Mesenchymal stem cell (in vitro differentiated cells and primary cell): ENCODE results near the gene VMAC. TPM values are rescaled to one million over a fixed set of nuclear protein-coding genes. Genes with fewer than 3 reads are reported as not detected.
A peak's percentile ranks its signal among the peaks of the same experiment; 100 is the strongest.
"Not testable (repeated sequence)": the region's sequence is repeated elsewhere in the genome, so short reads cannot be mapped to it uniquely, and the experiment has no call there.

Experiments
- DNase-seq: peaks from one replicate; pipeline ENCODE4 v3.0.0-alpha.2; 2013
- H2AFZ ChIP-seq: one replicate; pipeline ENCODE4 v1.6.1; 2013; ENCODE audit warnings: low read depth, mild to moderate bottlenecking, control low read depth, inconsistent platforms, low read length, moderate library complexity
- H2AK5ac ChIP-seq: 2 replicates; pipeline ENCODE4 v1.6.1; 2013; ENCODE audit warnings: low read length, moderate library complexity, mild to moderate bottlenecking, inconsistent platforms; ENCODE audit not compliant: severe bottlenecking
- H2BK120ac ChIP-seq: one replicate; pipeline ENCODE4 v1.6.1; 2013; ENCODE audit warnings: low read depth, mild to moderate bottlenecking, inconsistent platforms, low read length, moderate library complexity
- H2BK12ac ChIP-seq, 2 experiments: one replicate each; pipeline ENCODE4 v1.6.1; 2013; ENCODE audit warnings: inconsistent platforms in 2 of 2, low read length in 2 of 2, mild to moderate bottlenecking in 2 of 2, moderate library complexity in 2 of 2, control low read depth in 1 of 2
- H2BK15ac ChIP-seq: one replicate; pipeline ENCODE4 v1.6.1; 2013; ENCODE audit warnings: mild to moderate bottlenecking, low read depth, inconsistent platforms; ENCODE audit not compliant: poor library complexity, severe bottlenecking
- H2BK5ac ChIP-seq: 2 replicates; pipeline ENCODE4 v1.6.1; 2013; ENCODE audit warnings: low read depth, mild to moderate bottlenecking, low read length, control low read depth, inconsistent platforms; ENCODE audit not compliant: poor library complexity, severe bottlenecking
- H3K14ac ChIP-seq, 2 experiments: one replicate each; pipeline ENCODE4 v1.6.1; 2013; ENCODE audit warnings: inconsistent platforms in 2 of 2, low read length in 2 of 2, control low read depth in 1 of 2, mild to moderate bottlenecking in 1 of 2, moderate library complexity in 1 of 2
- H3K18ac ChIP-seq, 2 experiments: one replicate each; pipeline ENCODE4 v1.6.1; 2013; ENCODE audit warnings: inconsistent platforms in 2 of 2, low read length in 2 of 2, control low read depth in 1 of 2, low read depth in 1 of 2, mild to moderate bottlenecking in 1 of 2
- H3K23ac ChIP-seq, 2 experiments: one replicate each; pipeline ENCODE4 v1.6.1; 2013; ENCODE audit warnings: inconsistent platforms in 2 of 2, low read length in 2 of 2, mild to moderate bottlenecking in 2 of 2, moderate library complexity in 2 of 2, control low read depth in 1 of 2
- H3K27ac ChIP-seq: 2 replicates; pipeline ENCODE4 v1.5.1; 2013; ENCODE audit warnings: mild to moderate bottlenecking, moderate library complexity, low read length, control low read depth, inconsistent platforms; ENCODE audit not compliant: poor library complexity, severe bottlenecking
- H3K27me3 ChIP-seq, 2 experiments: 2 replicates each; pipeline versions ENCODE4 v1.6.1 to v1.7.0; 2013; ENCODE audit warnings: low read length in 2 of 2, mild to moderate bottlenecking in 2 of 2, moderate library complexity in 2 of 2, control low read depth in 1 of 2, inconsistent platforms in 1 of 2; ENCODE audit not compliant: control insufficient read depth in 1 of 2, insufficient read depth in 1 of 2
- H3K36me3 ChIP-seq, 2 experiments: 2 replicates each; pipeline versions ENCODE4 v1.6.1 to v1.7.0; 2013; ENCODE audit warnings: low read length in 2 of 2, control low read depth in 1 of 2, inconsistent platforms in 1 of 2, low read depth in 1 of 2, mild to moderate bottlenecking in 1 of 2; ENCODE audit not compliant: insufficient read depth in 2 of 2, control insufficient read depth in 1 of 2
- H3K4ac ChIP-seq, 2 experiments: one replicate each; pipeline ENCODE4 v1.6.1; 2013; ENCODE audit warnings: inconsistent platforms in 2 of 2, low read length in 2 of 2, mild to moderate bottlenecking in 2 of 2, moderate library complexity in 2 of 2, control low read depth in 1 of 2, low read depth in 1 of 2
- H3K4me1 ChIP-seq: 2 replicates; pipeline ENCODE4 v1.6.1; 2013; ENCODE audit warnings: low read depth, low read length, control low read depth; ENCODE audit not compliant: control insufficient read depth, insufficient read depth
- H3K4me2 ChIP-seq: 2 replicates; pipeline ENCODE4 v1.6.1; 2013; ENCODE audit warnings: low read length, mild to moderate bottlenecking, inconsistent platforms; ENCODE audit not compliant: poor library complexity, severe bottlenecking
- H3K4me3 ChIP-seq, 2 experiments: 2 replicates each; pipeline versions ENCODE4 v1.5.1 to v1.7.0; 2013; ENCODE audit warnings: low read length in 2 of 2, mild to moderate bottlenecking in 2 of 2, control low read depth in 1 of 2, low read depth in 1 of 2; ENCODE audit not compliant: insufficient read depth in 1 of 2
- H3K79me1 ChIP-seq: replicated peaks from 2 replicates; pipeline ENCODE4 v1.6.1; 2013; ENCODE audit warnings: mild to moderate bottlenecking, control low read depth, low read length, inconsistent platforms; ENCODE audit not compliant: poor library complexity, severe bottlenecking
- H3K9ac ChIP-seq: 2 replicates; pipeline ENCODE4 v1.7.0; 2013; ENCODE audit warnings: mild to moderate bottlenecking, low read length, moderate library complexity
- H3K9me3 ChIP-seq: 2 replicates; pipeline ENCODE4 v1.7.0; 2013; ENCODE audit warnings: mild to moderate bottlenecking, low read length; ENCODE audit not compliant: control insufficient read depth
- H4K8ac ChIP-seq: one replicate; pipeline ENCODE4 v1.6.1; 2013; ENCODE audit warnings: inconsistent platforms, mild to moderate bottlenecking, low read length, moderate library complexity
- H4K91ac ChIP-seq: one replicate; pipeline ENCODE4 v1.6.1; 2013; ENCODE audit warnings: mild to moderate bottlenecking, low read length, inconsistent platforms
- WGBS: methylation state at CpG from one replicate; pipeline ENCODE4 v1.1.7; 2013; ENCODE audit warnings: mixed read lengths; 5-methylcytosine and 5-hydroxymethylcytosine counted together
- polyA plus RNA-seq, 2 experiments: library from polyadenylated mRNA; stranded (reverse); fragments of 200-250 nt; gene quantifications; one replicate each; pipeline ENCODE4 v1.2.3, GENCODE V29; 2013

Gene VMAC
- polyA plus RNA-seq (2013, experiment 1 of 2), result 3.1 TPM
- 2.4 TPM for polyA plus RNA-seq (2013, experiment 2 of 2)

GRCh38 chr19:5904352-5905113 is at the start of gene VMAC:
VMAC (plus strand) TSS chr19:5904872; CDS start chr19:5904891, 19 bp downstream.
- peak; percentile 100 for DNase-seq
- H3K14ac ChIP-seq, result peak within 1 kb of the TSS in 1 of 2 experiments; percentile 98
- WGBS, result 1% methylated on average over 54 of the region's 61 CpGs

GRCh38 chr19:5855151-5855550 is 49.5 kb upstream of the VMAC start:
- not testable (repeated sequence) for H3K79me1 ChIP-seq, H4K8ac ChIP-seq, H3K9me3 ChIP-seq, H3K36me3 ChIP-seq, H2AFZ ChIP-seq, H3K27ac ChIP-seq, H3K23ac ChIP-seq, H3K4me2 ChIP-seq, H3K4ac ChIP-seq, DNase-seq, H2BK120ac ChIP-seq, H2AK5ac ChIP-seq, H3K18ac ChIP-seq, H3K9ac ChIP-seq, H2BK15ac ChIP-seq, H3K4me3 ChIP-seq, H4K91ac ChIP-seq, H3K14ac ChIP-seq, H3K4me1 ChIP-seq, H2BK12ac ChIP-seq, H2BK5ac ChIP-seq
- WGBS, result 90% methylated on average over 9 of the region's 9 CpGs
- peaks cover 24 to 50% of the 10 kb centered on the region in 2 experiments for H3K27me3 ChIP-seq

More at GRCh38 chr19:5904352-5905113, at the start of gene VMAC:
- H3K9me3 ChIP-seq, result no peaks in the 10 kb centered on the region
- peak within 1 kb of the TSS; percentile 88 for H3K4me2 ChIP-seq
- H3K4me1 ChIP-seq, result peaks cover 24% of the 10 kb centered on the region
- H3K23ac ChIP-seq, result peak within 1 kb of the TSS in 1 of 2 experiments; percentile 89
- H2BK5ac ChIP-seq, result peak within 1 kb of the TSS; percentile 71
- peaks cover 24% of the 10 kb centered on the region for H3K79me1 ChIP-seq
- peak within 1 kb of the TSS; percentile 100 for H3K4me3 ChIP-seq
- H2AK5ac ChIP-seq, result no peak within 1 kb of the TSS
- peaks cover 23 to 26% of the 10 kb centered on the region in 2 experiments for H3K36me3 ChIP-seq
- H2BK15ac ChIP-seq, result peak within 1 kb of the TSS; percentile 31
- peak within 1 kb of the TSS; percentile 6 for H4K91ac ChIP-seq
- H4K8ac ChIP-seq, result peak within 1 kb of the TSS; percentile 28
- H3K9ac ChIP-seq, result peak within 1 kb of the TSS; percentile 100
- H2BK12ac ChIP-seq, result peak within 1 kb of the TSS in 1 of 2 experiments; percentile 18
- peak within 1 kb of the TSS; percentile 91 for H3K27ac ChIP-seq
- H3K18ac ChIP-seq, result peak within 1 kb of the TSS; percentile 68 to 82
- H3K27me3 ChIP-seq, result no peaks in the 10 kb centered on the region
- H2BK120ac ChIP-seq, result peak within 1 kb of the TSS; percentile 65
- peak within 1 kb of the TSS; percentile 99 for H2AFZ ChIP-seq
- H3K4ac ChIP-seq, result peak within 1 kb of the TSS in 1 of 2 experiments; percentile 83

- H2AK5ac ChIP-seq, result no peak overlapping the region
- 86% methylated on average over 18 of the region's 18 CpGs for WGBS
- H2AFZ ChIP-seq, result no peak overlapping the region
- no peaks in the 10 kb centered on the region for H3K36me3 ChIP-seq
- H2BK15ac ChIP-seq, result no peak overlapping the region
- no peak overlapping the region for H3K23ac ChIP-seq
- peaks cover 24 to 42% of the 10 kb centered on the region in 2 experiments for H3K27me3 ChIP-seq
- H3K4me3 ChIP-seq, result no peak overlapping the region
- H2BK5ac ChIP-seq, result no peak overlapping the region
- H3K18ac ChIP-seq, result no peak overlapping the region
- H4K8ac ChIP-seq, result no peak overlapping the region
- H3K4me1 ChIP-seq, result peaks cover 7% of the 10 kb centered on the region
- no peak overlapping the region for H3K9ac ChIP-seq
- no peak overlapping the region for H2BK120ac ChIP-seq
- H3K79me1 ChIP-seq, result no peaks in the 10 kb centered on the region
- H3K14ac ChIP-seq, result no peak overlapping the region
- H3K4ac ChIP-seq, result no peak overlapping the region
- no peak overlapping the region for H3K27ac ChIP-seq
- no peak for DNase-seq
- no peaks in the 10 kb centered on the region for H3K9me3 ChIP-seq
- no peak overlapping the region for H2BK12ac ChIP-seq
- no peak overlapping the region for H3K4me2 ChIP-seq
- H4K91ac ChIP-seq, result no peak overlapping the region
Observed at GRCh38 chr19:5857203-5858081, 47.2 kb upstream of the VMAC start.
